NCI-H226 (cell line): ENCODE measurements around the gene FSCN2.

ENCODE experiments used
- DNase-seq: peaks from one replicate; pipeline ENCODE4 v3.0.0-alpha.2; 2015

The FSCN2 gene

GRCh38 chr17:81491181-81491581 lies 37.0 kb upstream of the FSCN2 start:
- no peak for DNase-seq

- no peak for DNase-seq
These were observed 36.4 kb upstream of the FSCN2 start for GRCh38 chr17:81491761-81492160.

DNA sequence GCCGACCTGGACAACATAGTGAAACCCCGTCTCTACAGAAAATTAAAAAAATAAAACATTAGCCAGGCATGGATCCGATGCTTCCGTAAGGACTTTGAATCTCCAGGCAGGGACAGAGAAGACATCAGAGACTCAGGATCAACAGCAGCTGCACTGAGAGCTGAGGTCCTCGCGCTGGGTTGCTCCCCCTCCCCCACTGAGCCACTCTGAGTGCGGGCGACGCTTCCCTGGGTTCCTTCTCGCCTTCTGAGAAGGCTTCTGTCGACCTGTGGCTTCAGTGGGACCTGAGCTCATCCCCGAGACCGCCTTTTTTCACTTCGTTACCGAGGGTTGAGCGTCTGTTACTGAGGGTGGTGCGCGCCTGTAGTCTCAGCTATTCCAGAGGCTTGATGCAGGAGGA lies 36.0 kb upstream of the FSCN2 start:
- DNase-seq, result no peak

- no peak for DNase-seq
These were observed 35.5 kb upstream of the FSCN2 start for GRCh38 chr17:81492706-81493105.

- DNase-seq, result no peak
These were observed 34.8 kb upstream of the FSCN2 start for GRCh38 chr17:81493198-81494038.

- DNase-seq, result no peak
These were observed 33.4 kb upstream of the FSCN2 start for GRCh38 chr17:81494626-81495377.

GRCh38 chr17:81498953-81499600 lies 29.1 kb upstream of the FSCN2 start:
- DNase-seq, result no peak

GRCh38 chr17:81499601-81499970 lies 28.6 kb upstream of the FSCN2 start:
- no peak for DNase-seq

DNA sequence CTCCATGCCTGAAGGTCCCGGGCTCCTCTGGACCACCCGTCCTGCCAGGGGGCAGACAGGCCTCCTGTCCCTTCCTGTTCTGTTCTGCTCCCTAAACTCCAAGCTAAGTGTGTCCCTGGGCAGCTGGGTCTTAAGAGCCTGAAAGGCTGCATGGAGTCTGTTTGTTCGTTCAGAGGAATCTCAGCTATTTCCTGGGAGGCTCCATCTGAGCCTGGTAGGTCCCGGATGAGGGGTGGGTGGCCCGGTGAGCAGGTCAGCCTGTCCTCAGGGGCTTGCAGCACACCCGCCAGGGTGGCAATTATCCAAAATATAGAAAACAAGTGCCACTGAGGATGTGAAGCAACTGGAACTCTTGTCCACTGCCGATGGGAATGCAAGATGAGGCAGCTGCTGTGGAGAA lies 28.1 kb upstream of the FSCN2 start:
- peak; percentile 36 for DNase-seq

- DNase-seq, result no peak
These were observed 25.6 kb upstream of the FSCN2 start for GRCh38 chr17:81502471-81503017.

DNA sequence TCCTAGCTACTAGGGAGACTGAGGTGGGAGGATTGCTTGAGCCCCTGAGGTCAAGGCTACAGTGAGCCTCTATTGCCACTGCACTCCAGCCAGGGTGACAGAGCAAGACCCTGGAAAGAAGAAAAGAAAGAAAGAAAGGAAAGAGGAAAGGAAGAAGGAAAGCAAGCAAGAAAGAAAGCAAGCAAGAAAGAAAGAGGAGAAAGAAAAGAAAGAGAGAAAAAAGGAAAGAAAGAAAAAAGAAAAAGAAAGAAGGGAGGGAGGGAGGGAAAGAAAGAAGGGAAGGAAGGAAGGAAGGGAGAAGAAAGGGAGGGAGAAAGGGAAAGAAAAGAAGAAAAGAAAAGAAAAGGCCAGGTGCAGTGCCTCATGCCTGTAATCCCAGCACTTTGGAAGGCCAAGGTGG lies 24.6 kb upstream of the FSCN2 start:
- no peak for DNase-seq

DNA sequence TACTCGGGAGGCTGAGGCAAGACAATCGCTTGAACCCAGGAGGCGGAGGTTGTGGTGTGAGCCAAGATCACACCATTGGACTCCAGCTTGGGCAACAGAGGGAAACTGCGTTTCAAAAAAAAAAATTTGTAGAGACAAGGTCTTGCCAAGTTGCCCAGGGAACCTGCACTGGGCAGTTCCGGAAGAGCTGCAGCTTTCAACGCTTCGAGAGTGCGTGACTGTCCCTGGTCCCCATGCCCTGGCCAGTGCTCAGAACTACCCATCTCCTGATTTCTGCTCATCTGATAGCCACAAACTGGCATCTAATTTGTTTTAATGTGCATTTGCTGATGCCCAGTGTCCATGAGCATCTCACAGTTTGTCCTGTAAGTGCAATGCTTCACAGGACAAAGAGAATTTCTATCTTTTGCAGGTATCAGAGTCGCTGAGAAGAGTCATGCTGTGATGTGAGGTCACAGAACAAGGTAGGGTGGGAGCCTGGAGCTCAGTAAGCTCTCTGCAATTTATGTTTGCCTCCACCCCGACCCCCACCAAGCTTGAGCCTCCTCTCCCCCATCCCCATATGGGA lies 19.5 kb upstream of the FSCN2 start:
- no peak for DNase-seq

GRCh38 chr17:81509207-81509971 lies 18.8 kb upstream of the FSCN2 start:
- DNase-seq, result no peak

GRCh38 chr17:81509972-81510784 lies 18.0 kb upstream of the FSCN2 start:
- DNase-seq, result no peak

DNA sequence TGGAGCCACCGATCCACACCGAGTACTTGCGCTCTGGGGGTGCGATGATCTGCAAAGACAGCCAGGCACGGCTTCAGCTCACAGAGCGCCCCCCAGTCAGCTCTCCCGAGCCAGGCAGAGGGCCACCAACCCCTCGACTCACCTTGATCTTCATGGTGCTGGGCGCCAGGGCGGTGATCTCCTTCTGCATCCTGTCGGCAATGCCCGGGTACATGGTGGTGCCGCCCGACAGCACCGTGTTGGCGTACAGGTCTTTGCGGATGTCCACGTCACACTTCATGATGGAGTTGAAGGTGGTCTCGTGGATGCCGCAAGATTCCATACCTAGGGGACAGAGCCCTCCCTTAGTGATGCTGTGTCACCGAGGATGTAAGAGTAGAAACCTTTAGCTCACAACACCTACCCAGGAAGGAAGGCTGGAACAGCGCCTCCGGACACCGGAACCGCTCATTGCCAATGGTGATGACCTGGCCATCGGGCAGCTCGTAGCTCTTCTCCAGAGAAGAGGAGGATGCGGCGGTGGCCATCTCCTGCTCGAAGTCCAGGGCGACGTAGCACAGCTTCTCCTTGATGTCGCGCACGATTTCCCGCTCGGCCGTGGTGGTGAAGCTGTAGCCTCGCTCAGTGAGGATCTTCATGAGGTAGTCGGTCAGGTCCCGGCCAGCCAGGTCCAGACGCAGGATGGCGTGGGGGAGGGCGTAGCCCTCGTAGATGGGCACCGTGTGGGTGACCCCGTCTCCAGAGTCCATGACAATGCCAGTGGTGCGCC lies 17.2 kb upstream of the FSCN2 start:
- DNase-seq, result peak; percentile 15

GRCh38 chr17:81511554-81511803 lies 16.7 kb upstream of the FSCN2 start:
- no peak for DNase-seq

GRCh38 chr17:81511804-81512561 lies 16.2 kb upstream of the FSCN2 start:
- DNase-seq, result no peak

DNA sequence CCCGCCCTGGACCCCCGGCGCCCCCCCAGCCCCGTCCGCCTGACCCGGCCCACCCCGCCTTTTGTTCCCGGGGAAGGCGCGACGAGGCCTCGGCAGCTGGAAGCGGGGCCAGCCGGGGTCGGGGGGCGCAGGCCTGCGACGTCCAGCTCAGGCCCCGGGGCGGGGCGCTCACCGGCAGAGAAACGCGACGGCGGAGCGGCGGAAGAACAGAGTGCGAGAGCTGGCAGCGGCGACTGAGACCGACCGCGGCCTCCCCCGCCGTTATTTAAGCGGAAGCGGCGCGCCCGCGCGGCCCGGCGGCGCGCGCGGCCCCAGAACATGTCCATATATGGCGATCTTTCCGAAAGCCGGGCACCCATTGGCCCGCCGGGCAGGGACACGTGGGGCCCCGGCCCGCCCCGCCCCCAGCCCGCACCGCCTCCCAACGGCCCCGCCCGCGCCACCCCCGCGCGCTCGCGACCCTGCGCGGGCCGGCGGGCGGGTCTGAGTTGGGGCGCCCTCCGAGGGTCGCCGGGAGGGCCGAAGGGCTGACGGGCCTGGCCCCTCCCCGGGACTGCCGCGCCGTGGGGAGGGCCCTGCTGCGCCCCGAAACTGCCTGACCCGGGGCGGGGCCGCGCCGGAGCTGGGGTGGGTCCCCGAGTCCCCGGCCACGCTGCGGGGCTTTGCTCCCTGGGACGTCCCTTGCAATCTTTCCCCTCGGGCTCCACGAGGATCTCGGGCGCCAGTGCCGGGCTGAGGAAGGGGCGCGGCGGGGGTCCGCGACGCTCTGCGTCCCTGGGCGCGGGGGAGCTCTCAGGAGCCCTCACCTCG lies 15.4 kb upstream of the FSCN2 start, which contains the start of gene ACTG1:
ACTG1 (minus strand) TSS at position 238 of the 810 bp plus-strand sequence. CDS start 445 bp downstream, outside the sequence.
- DNase-seq, result peak; percentile 85

DNA sequence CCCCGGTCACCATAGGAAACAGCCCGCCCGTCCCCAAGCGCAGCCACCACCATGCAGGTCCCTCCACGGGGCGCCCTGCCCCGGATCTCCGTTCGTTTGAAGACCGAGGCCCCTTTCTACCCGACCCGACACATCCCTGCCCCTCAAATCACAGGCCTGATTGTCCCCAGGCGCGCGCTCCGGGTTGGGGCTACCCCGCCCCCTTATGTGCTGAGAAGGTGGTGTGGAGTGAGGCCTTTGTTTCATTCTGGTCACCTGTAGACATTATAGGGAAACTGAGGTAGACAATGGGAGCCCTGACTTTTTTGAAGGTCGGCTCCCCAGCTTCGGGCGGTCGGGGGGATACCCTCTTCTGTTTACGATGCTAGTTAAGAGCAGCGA lies 14.8 kb upstream of the FSCN2 start:
- peak; percentile 48 for DNase-seq
